Muscle of leg (tissue), 11 donors: ENCODE data around the gene SPDYC. TPM values are rescaled to one million over a fixed set of nuclear protein-coding genes. Genes with fewer than 3 reads are reported as not detected.

ENCODE experiments used
- DNase-seq: peaks from one replicate; pipeline ENCODE4 v3.0.0; 2013
- H3K27ac ChIP-seq: one replicate; pipeline ENCODE4 v1.5.1; 2013; ENCODE audit warnings: mild to moderate bottlenecking, low read length, control low read depth
- H3K27me3 ChIP-seq: one replicate; pipeline ENCODE4 v1.6.1; 2013; ENCODE audit warnings: low read length; ENCODE audit not compliant: control insufficient read depth, insufficient read depth
- H3K36me3 ChIP-seq: one replicate; pipeline ENCODE4 v1.6.1; 2013; ENCODE audit warnings: low read length; ENCODE audit not compliant: control insufficient read depth, insufficient read depth
- H3K4me1 ChIP-seq: one replicate; pipeline ENCODE4 v1.6.1; 2013; ENCODE audit warnings: low read length; ENCODE audit not compliant: control insufficient read depth, insufficient read depth
- H3K4me3 ChIP-seq: one replicate; pipeline ENCODE4 v1.5.1; 2013; ENCODE audit warnings: low read length, control low read depth
- H3K9me3 ChIP-seq: replicated peaks from 2 replicates; pipeline ENCODE4 v1.6.1; 2013; ENCODE audit warnings: low read depth, low read length; ENCODE audit not compliant: control insufficient read depth
- WGBS: methylation state at CpG from one replicate; pipeline ENCODE4 v1.1.5; 2013; ENCODE audit warnings: missing lambda C conversion rate; ENCODE audit not compliant: insufficient coverage; 5-methylcytosine and 5-hydroxymethylcytosine counted together
- polyA plus RNA-seq, 8 donors: library from polyadenylated mRNA; unstranded; fragments of 120-200 nt; gene quantifications; one replicate each; pipeline versions ENCODE4 v1.2.1 to v1.2.3, GENCODE V29; 2013; ENCODE audit warnings: inconsistent platforms in 1 of 8, low replicate concordance in 1 of 8; ENCODE audit not compliant: insufficient read length in 8 of 8, insufficient read depth in 1 of 8
- total RNA-seq: library from RNA; stranded (reverse); fragments of 120-200 nt; gene quantifications from one replicate; pipeline ENCODE4 v1.2.4, GENCODE V29; 2013

Gene SPDYC
- total and polyA plus RNA-seq, 9 donors = 0.16 TPM; not detected in 8

DNA sequence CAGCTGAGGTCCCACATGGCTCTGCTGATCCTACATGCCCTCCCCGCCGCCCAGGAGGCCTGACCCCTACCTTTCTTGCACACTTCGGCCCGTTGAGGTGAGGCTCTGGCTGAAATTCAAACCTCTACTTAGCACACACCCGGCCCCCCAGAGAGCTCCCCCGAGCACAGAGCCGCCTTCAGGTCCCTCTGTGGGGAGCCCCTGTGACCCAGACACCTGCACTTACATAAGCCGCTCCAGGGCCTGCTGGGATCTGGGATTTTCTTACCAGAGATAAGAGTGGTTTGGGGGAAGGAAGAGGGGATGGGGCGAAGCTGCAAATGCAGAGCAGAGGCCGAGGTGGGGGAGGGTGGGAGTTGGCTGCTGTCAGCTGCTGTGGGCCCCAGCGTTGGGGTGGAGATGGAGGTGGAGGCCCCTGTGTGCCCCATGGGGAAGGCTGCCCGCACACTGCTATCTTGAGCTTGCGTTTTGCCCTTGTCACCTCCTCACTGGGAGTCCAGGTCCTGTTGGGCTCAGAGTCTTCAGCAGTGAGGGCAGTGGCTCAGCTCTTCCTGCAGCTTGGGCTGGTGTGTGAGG lies 42.3 kb downstream of the SPDYC start:
- Histone ChIP-seq H3K27ac (no peak overlapping the region), H3K4me3 (no peak overlapping the region), H3K4me1 (peaks cover 27% of the 10 kb centered on the region), H3K9me3 (no peaks in the 10 kb centered on the region), H3K36me3 (peaks cover 45% of the 10 kb centered on the region), H3K27me3 (no peaks in the 10 kb centered on the region)
- no peak for DNase-seq
- 47% methylated on average over 5 of the region's 13 CpGs for WGBS

DNA sequence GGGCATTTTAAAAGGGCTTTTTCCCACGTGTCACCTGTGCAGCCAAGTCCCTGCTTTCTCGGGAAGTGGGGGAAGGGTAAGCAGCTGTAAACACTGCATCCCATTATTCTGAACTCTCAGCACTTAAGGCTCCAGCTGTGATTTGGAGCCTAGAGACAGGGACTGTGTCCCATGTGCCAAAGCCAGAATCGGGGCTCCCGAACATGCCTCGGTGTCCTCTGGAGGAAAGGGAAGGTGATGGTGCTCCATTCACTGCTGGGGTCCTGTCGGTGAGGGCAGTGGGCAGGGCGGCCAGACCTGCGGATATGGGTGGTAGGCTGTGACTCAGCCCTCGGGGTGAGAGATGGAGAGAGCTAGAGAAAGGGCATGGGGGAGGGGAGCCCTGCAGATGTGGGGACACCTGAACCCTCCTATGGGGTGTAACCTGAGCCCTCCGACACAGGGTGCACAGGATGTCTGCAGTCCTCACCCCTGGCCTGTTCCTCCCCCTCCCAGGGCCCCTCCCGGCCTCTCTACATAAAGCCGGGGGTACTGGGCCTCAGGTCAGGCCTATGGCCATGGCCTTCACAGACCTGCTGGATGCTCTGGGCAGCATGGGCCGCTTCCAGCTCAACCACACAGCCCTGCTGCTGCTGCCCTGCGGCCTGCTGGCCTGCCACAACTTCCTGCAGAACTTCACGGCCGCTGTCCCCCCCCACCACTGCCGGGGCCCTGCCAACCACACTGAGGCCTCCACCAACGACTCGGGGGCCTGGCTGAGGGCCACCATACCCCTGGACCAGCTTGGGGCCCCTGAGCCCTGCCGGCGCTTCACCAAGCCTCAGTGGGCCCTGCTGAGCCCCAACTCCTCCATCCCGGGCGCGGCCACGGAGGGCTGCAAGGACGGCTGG lies 43.5 kb downstream of the SPDYC start:
- Histone ChIP-seq H3K27ac (no peak overlapping the region), H3K27me3 (no peaks in the 10 kb centered on the region), H3K36me3 (peaks cover 36% of the 10 kb centered on the region), H3K4me3 (no peak overlapping the region), H3K4me1 (peaks cover 27% of the 10 kb centered on the region), H3K9me3 (no peaks in the 10 kb centered on the region)
- DNase-seq = peak; percentile 44
- 36% methylated on average over 25 of the region's 26 CpGs for WGBS

DNA sequence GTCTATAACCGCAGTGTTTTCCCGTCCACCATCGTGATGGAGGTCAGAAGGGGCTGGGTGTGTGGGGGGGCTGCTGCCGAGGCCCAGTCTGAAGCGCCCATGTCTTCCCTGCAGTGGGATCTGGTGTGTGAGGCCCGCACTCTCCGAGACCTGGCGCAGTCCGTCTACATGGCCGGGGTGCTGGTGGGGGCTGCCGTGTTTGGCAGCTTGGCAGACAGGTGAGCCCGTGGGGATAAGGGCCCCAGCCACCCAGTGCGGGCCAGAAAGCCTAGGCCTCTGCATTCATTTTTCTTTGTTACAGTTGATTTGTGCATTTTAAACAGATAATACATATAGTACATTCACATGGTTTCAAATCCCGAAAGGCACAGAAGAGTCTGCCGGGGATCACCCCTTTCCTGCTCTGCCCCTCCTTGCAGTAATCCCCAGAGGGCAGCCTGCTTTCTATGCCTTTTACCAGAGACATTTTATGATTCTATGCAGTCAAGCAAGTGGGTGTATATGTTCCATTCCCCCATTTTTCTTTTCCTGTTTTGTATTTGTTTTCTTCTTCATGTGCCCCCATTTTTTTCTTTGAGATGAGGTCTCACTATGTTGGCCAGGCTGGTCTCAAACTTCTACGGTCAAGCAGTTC lies 44.3 kb downstream of the SPDYC start:
- peaks cover 1% of the 10 kb centered on the region for H3K27me3 ChIP-seq
- no peak overlapping the region for H3K4me3 ChIP-seq
- no peak for DNase-seq
- no peaks in the 10 kb centered on the region for H3K9me3 ChIP-seq
- peaks cover 28% of the 10 kb centered on the region for H3K4me1 ChIP-seq
- WGBS = 56% methylated on average over 9 of the region's 16 CpGs
- H3K36me3 ChIP-seq = peaks cover 29% of the 10 kb centered on the region
- no peak overlapping the region for H3K27ac ChIP-seq

DNA sequence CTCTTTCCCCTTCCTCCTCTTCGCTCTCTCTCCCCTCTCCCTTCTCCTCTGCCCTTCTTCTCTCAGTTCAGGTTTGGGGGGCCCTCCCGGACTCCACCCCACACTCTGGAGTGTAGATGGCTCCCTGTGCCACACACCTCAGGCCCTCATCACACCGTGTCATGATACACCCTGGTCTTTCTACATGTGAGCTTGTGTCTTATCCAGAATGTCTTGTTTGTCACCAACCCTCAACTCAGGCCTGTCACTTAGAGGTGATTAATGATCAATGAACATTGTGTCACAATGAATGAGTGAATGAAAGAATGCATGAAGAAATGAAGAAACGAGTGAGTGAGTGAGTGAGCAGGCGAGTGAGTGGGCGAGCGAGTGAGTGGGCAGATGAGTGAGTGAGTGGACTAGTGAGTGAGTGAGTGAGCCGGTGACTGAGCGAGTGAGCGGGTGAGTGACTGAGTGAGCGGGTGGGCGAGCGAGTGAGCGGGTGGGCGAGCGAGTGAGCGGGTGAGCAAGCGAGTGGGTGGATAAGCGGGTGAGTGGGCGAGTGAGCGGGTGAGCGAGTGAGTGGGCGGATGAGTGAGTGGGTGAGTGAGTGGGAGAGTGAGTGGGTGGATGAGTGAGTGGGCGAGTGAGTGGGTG lies 45.5 kb downstream of the SPDYC start:
- H3K27me3 ChIP-seq = peaks cover 2% of the 10 kb centered on the region
- no peak for DNase-seq
- no peaks in the 10 kb centered on the region for H3K9me3 ChIP-seq
- peaks cover 34% of the 10 kb centered on the region for H3K4me1 ChIP-seq
- 92% methylated on average over 22 of the region's 24 CpGs for WGBS
- peaks cover 17% of the 10 kb centered on the region for H3K36me3 ChIP-seq
- no peak overlapping the region for H3K4me3 ChIP-seq
- H3K27ac ChIP-seq = no peak overlapping the region

DNA sequence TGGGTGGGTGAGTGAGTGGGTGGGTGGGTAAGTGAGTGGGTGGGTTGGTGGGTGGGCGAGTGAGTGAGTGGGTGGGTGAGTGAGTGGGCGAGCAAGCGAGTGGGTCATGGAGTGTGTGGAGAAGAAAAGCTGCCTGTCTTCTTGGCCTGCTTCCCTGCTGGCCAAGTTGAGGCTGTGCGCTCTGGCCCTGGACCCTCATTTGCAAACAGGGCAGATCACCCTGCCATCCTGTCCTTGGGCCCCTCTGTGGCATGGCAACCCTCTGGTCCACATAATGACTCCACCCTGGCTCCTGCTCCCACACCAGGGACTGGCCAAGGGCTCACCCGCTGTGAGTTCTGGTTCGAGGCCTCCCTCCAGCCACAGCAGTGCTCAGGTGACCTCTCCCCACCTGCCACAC lies 46.8 kb downstream of the SPDYC start:
- Histone ChIP-seq H3K4me1 (peaks cover 27% of the 10 kb centered on the region), H3K36me3 (peaks cover 4% of the 10 kb centered on the region), H3K4me3 (no peak overlapping the region), H3K9me3 (no peaks in the 10 kb centered on the region), H3K27me3 (peaks cover 2% of the 10 kb centered on the region), H3K27ac (no peak overlapping the region)
- 77% methylated on average over 3 of the region's 6 CpGs for WGBS
- no peak for DNase-seq

DNA sequence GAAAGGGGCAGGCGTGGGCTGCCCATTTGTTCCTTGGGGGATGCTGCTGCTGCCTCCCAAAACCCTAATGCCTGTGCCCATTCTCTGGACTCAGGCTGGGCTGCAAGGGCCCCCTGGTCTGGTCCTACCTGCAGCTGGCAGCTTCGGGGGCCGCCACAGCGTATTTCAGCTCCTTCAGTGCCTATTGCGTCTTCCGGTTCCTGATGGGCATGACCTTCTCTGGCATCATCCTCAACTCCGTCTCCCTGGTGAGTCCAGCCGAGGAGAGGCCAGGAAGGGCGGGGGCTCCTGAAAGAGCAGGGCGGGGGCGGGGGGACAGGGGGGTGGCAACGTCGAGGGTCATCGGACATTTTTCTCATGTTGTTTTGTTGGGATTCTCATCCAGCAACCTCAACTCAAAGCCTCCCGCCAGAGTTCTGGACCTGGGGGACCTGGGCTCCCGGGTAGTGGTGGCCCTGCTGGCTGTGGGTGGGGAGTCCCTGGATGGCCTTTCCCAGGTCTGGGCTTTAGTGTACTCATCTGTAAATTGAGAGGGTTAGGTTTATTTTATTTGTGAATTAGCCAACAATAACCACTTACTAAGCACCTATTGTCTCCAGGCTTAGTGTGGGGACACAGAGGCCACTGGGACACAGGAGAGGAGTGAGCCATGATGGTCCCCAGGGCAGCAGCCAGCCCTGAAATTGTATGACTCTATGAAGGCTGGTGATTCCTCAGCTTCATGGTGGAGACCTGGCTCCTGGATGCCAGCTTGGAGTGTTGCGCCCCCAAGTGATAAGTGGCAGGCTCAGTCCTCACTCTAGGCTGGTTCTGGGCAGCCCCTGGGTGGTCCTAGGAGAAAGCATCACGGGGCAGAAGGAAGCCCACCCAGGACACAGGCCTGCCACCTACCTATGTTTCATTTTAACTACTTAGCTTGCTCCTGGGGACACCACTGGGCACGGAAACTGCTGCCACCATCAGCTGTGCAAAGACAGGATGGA lies 47.7 kb downstream of the SPDYC start:
- H3K4me3 ChIP-seq = no peak overlapping the region
- no peak overlapping the region for H3K27ac ChIP-seq
- peaks cover 2% of the 10 kb centered on the region for H3K27me3 ChIP-seq
- H3K9me3 ChIP-seq = no peaks in the 10 kb centered on the region
- 90% methylated on average over 5 of the region's 19 CpGs for WGBS
- peaks cover 18% of the 10 kb centered on the region for H3K4me1 ChIP-seq
- no peaks in the 10 kb centered on the region for H3K36me3 ChIP-seq
- no peak for DNase-seq

DNA sequence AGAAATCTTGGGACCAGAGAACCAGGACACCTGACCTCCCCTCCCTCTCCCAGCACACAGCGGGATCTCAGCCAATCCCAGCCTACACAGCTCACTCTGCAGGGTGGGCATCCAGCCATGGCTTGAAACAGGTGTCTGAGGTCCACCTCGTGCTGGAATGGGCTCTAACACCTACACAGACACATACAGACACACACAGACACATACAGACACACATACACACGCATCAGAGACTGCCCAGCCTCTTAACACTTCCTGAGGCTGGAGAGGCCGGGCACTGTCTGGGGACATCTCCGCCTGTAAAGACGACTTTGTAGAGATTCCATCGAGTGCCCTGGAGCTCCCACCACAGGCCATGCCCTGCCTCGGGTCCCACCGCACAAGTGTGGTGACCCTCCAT lies 48.4 kb downstream of the SPDYC start:
- H3K27ac ChIP-seq = no peak overlapping the region
- WGBS = 86% methylated on average over 7 of the region's 9 CpGs

GRCh38 chr11:65219930-65220213 lies 49.8 kb downstream of the SPDYC start:
- DNase-seq = peak; percentile 84
- peaks cover 2% of the 10 kb centered on the region for H3K27me3 ChIP-seq
- H3K9me3 ChIP-seq = no peaks in the 10 kb centered on the region
- H3K4me1 ChIP-seq = peaks cover 8% of the 10 kb centered on the region
- peaks cover 4% of the 10 kb centered on the region for H3K36me3 ChIP-seq
- WGBS = no CpG with 5 or more reads among the region's 3 CpGs
- no peak overlapping the region for H3K27ac ChIP-seq
- no peak overlapping the region for H3K4me3 ChIP-seq

More for the DNA sequence above, 48.4 kb downstream of the SPDYC start:
- Histone ChIP-seq H3K36me3 (peaks cover under 1% of the 10 kb centered on the region), H3K4me3 (no peak overlapping the region), H3K4me1 (peaks cover 12% of the 10 kb centered on the region), H3K9me3 (no peaks in the 10 kb centered on the region), H3K27me3 (peaks cover 2% of the 10 kb centered on the region)
- DNase-seq = no peak

DNA sequence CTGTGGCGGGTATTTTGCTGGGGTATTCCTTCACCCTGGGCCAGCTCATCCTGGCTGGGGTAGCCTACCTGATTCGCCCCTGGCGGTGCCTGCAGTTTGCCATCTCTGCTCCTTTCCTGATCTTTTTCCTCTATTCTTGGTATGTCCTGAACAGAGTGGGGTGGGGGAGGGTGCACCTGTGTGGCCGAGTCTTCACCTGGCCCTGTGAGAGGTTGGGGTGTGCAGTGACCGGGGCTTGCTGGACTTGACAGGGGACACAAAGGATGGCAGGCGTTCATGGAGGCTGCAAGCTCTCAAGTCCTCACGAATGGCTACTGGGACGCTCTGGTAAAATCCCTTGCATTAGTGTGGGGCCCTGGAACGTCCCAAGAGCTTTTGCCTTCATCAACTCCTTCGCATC lies 51.0 kb downstream of the SPDYC start:
- WGBS = 71% methylated on average over 2 of the region's 10 CpGs
- H3K4me3 ChIP-seq = no peak overlapping the region
- peaks cover 11% of the 10 kb centered on the region for H3K27me3 ChIP-seq
- H3K9me3 ChIP-seq = no peaks in the 10 kb centered on the region
- peaks cover 18% of the 10 kb centered on the region for H3K4me1 ChIP-seq
- H3K27ac ChIP-seq = no peak overlapping the region
- peaks cover 4% of the 10 kb centered on the region for H3K36me3 ChIP-seq
- DNase-seq = no peak
